Measurements from ENCODE around the gene SCAMP1.

GRCh38 chr5:78355561-78355960, 4.9 kb upstream of the SCAMP1 start:
- no peak for TF ChIP-seq CTCF (IDR thresholded peaks at IDR 0.05 in 8 of 11, conservative IDR thresholded peaks at IDR 0.05 in 3 of 11)
- no peak for TF ChIP-seq POLR2A (IDR thresholded peaks at IDR 0.05)

Measured in spleen (tissue), 7 donors.